ENCODE data around the gene GLRX3.
"Not testable (repeated sequence)": the region's sequence is repeated elsewhere in the genome, so short reads cannot be mapped to it uniquely, and the experiment has no call there.

The GLRX3 gene

DNA sequence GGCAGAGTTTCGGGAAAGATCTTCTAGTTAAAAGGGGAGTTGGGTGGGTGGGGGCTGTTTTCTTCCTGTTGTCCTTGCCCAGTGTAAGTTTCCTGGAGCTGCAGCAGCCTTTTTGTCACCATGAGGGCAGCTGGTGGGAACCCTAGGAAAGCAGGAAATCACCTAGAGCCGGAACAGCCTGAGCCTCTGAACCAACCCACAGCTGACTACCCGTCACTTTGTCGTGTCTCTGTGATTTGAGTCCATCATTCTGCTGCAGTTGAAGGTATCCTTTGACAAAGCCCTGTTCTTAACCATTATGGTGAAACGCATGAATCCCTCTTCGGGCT, 24.4 kb upstream of the GLRX3 start:
- Histone ChIP-seq H3K9me3 (ENCODE audit: control insufficient read depth in 2 of 2, low read length in 2 of 2) (no peaks in the 10 kb centered on the region), H3K27me3 (ENCODE audit: control insufficient read depth in 2 of 2, insufficient read depth in 2 of 2, low read length in 2 of 2) (no peaks in the 10 kb centered on the region), H3K4me1 (ENCODE audit: control insufficient read depth in 2 of 2, insufficient read depth in 2 of 2, low read length in 2 of 2) (peaks cover 12 to 14% of the 10 kb centered on the region in 2 donors), H3K36me3 (ENCODE audit: control insufficient read depth in 2 of 2, insufficient read depth in 2 of 2, low read length in 2 of 2) (no peaks in the 10 kb centered on the region), H3K4me3 (ENCODE audit: low read length in 2 of 2) (peak overlapping the region; percentile 99 to 100), H3K27ac (ENCODE audit: low read depth in 2 of 2, low read length in 2 of 2) (peak overlapping the region; percentile 94 to 97), H3K9ac (ENCODE audit: low read depth in 1 of 2, low read length in 2 of 2) (peak overlapping the region in 1 of 2 donors; percentile 79)

- Histone ChIP-seq H3K4me1 (ENCODE audit: control insufficient read depth in 2 of 2, insufficient read depth in 2 of 2, low read length in 2 of 2) (peaks cover 12 to 14% of the 10 kb centered on the region in 2 donors), H3K4me3 (ENCODE audit: low read length in 2 of 2) (no peak overlapping the region), H3K9me3 (ENCODE audit: control insufficient read depth in 2 of 2, low read length in 2 of 2) (no peaks in the 10 kb centered on the region), H3K9ac (ENCODE audit: low read depth in 1 of 2, low read length in 2 of 2) (no peak overlapping the region), H3K27me3 (ENCODE audit: control insufficient read depth in 2 of 2, insufficient read depth in 2 of 2, low read length in 2 of 2) (no peaks in the 10 kb centered on the region), H3K36me3 (ENCODE audit: control insufficient read depth in 2 of 2, insufficient read depth in 2 of 2, low read length in 2 of 2) (no peaks in the 10 kb centered on the region), H3K27ac (ENCODE audit: low read depth in 2 of 2, low read length in 2 of 2) (no peak overlapping the region)
These were observed 23.4 kb upstream of the GLRX3 start for GRCh38 chr10:130112821-130113220.

DNA sequence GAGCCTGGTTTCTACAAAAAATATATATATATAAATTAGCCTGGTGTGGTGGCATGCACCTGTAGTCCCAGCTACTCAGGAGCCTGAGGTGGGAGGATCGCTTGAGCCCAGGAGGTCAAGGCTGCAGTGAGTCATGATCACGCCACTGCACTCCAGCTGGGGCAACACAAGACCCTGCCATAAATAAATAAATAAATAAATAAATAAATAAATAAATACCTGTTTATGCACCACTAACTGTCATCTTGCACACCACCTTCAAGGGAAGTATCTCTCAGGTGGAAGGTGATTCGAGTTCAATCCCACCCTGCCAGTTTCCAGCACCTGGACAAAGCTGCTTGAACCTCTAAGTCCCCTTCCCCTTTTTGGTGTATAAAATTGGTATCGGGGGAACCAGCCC, 19.2 kb upstream of the GLRX3 start:
- not testable (repeated sequence) for H3K4me3 ChIP-seq (ENCODE audit: low read length in 2 of 2); H3K36me3 ChIP-seq (ENCODE audit: control insufficient read depth in 2 of 2, insufficient read depth in 2 of 2, low read length in 2 of 2)

GRCh38 chr10:130117535-130117934, 18.7 kb upstream of the GLRX3 start:
- H3K9ac ChIP-seq (ENCODE audit: low read depth in 1 of 2, low read length in 2 of 2); H3K4me3 ChIP-seq (ENCODE audit: low read length in 2 of 2); H3K27ac ChIP-seq (ENCODE audit: low read depth in 2 of 2, low read length in 2 of 2); H3K27me3 ChIP-seq (ENCODE audit: control insufficient read depth in 2 of 2, insufficient read depth in 2 of 2, low read length in 2 of 2); H3K36me3 ChIP-seq (ENCODE audit: control insufficient read depth in 2 of 2, insufficient read depth in 2 of 2, low read length in 2 of 2); H3K4me1 ChIP-seq (ENCODE audit: control insufficient read depth in 2 of 2, insufficient read depth in 2 of 2, low read length in 2 of 2); H3K9me3 ChIP-seq (ENCODE audit: control insufficient read depth in 2 of 2, low read length in 2 of 2): not testable (repeated sequence)

More for the DNA sequence above, 19.2 kb upstream of the GLRX3 start:
- H3K4me1 ChIP-seq (ENCODE audit: control insufficient read depth in 2 of 2, insufficient read depth in 2 of 2, low read length in 2 of 2); H3K27ac ChIP-seq (ENCODE audit: low read depth in 2 of 2, low read length in 2 of 2); H3K9me3 ChIP-seq (ENCODE audit: control insufficient read depth in 2 of 2, low read length in 2 of 2); H3K27me3 ChIP-seq (ENCODE audit: control insufficient read depth in 2 of 2, insufficient read depth in 2 of 2, low read length in 2 of 2); H3K9ac ChIP-seq (ENCODE audit: low read depth in 1 of 2, low read length in 2 of 2): not testable (repeated sequence)

DNA sequence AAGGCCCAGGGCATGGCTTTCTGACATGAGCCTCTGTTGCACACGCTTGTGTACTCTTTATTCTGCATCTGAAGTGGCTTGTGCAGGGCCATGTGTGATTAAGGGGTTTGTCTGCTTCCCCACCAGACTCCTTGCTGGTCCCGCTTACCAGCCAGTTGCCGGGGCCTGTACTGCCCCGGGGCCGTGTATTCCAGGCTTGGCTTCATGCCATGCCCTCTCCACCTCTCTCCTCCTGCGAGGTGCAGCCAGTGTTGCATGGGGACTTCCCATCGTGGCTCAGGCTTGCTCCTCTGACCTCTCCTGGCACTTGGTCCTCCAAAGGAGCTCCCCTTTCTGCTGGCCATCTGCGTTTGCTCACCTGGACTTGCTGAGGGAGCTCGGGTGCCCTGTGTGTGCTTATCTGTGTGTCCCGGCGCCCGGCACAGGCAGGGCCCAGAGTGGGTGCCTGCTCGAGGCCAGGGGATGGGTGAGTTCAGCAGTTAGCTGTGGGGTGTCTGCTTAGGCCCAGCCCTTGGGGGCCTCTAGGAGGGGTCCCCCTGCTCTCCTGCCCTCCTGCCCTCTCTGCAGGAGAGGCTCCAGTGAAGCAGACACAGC, 14.6 kb upstream of the GLRX3 start:
- Histone ChIP-seq H3K27me3 (ENCODE audit: control insufficient read depth in 2 of 2, insufficient read depth in 2 of 2, low read length in 2 of 2) (no peaks in the 10 kb centered on the region), H3K27ac (ENCODE audit: low read depth in 2 of 2, low read length in 2 of 2) (no peak overlapping the region), H3K36me3 (ENCODE audit: control insufficient read depth in 2 of 2, insufficient read depth in 2 of 2, low read length in 2 of 2) (no peaks in the 10 kb centered on the region), H3K4me3 (ENCODE audit: low read length in 2 of 2) (no peak overlapping the region), H3K9ac (ENCODE audit: low read depth in 1 of 2, low read length in 2 of 2) (no peak overlapping the region), H3K4me1 (ENCODE audit: control insufficient read depth in 2 of 2, insufficient read depth in 2 of 2, low read length in 2 of 2) (no peaks in the 10 kb centered on the region), H3K9me3 (ENCODE audit: control insufficient read depth in 2 of 2, low read length in 2 of 2) (no peaks in the 10 kb centered on the region)

GRCh38 chr10:130127364-130128061, 8.7 kb upstream of the GLRX3 start:
- H3K36me3 ChIP-seq (ENCODE audit: control insufficient read depth in 2 of 2, insufficient read depth in 2 of 2, low read length in 2 of 2): no peaks in the 10 kb centered on the region
- no peak overlapping the region for H3K9ac ChIP-seq (ENCODE audit: low read depth in 1 of 2, low read length in 2 of 2)
- peaks cover 0 to 2% of the 10 kb centered on the region in 2 donors for H3K4me1 ChIP-seq (ENCODE audit: control insufficient read depth in 2 of 2, insufficient read depth in 2 of 2, low read length in 2 of 2)
- no peak overlapping the region for H3K27ac ChIP-seq (ENCODE audit: low read depth in 2 of 2, low read length in 2 of 2)
- no peak overlapping the region for H3K4me3 ChIP-seq (ENCODE audit: low read length in 2 of 2)
- H3K9me3 ChIP-seq (ENCODE audit: control insufficient read depth in 2 of 2, low read length in 2 of 2): no peaks in the 10 kb centered on the region
- H3K27me3 ChIP-seq (ENCODE audit: control insufficient read depth in 2 of 2, insufficient read depth in 2 of 2, low read length in 2 of 2): peaks cover 0 to 3% of the 10 kb centered on the region in 2 donors

DNA sequence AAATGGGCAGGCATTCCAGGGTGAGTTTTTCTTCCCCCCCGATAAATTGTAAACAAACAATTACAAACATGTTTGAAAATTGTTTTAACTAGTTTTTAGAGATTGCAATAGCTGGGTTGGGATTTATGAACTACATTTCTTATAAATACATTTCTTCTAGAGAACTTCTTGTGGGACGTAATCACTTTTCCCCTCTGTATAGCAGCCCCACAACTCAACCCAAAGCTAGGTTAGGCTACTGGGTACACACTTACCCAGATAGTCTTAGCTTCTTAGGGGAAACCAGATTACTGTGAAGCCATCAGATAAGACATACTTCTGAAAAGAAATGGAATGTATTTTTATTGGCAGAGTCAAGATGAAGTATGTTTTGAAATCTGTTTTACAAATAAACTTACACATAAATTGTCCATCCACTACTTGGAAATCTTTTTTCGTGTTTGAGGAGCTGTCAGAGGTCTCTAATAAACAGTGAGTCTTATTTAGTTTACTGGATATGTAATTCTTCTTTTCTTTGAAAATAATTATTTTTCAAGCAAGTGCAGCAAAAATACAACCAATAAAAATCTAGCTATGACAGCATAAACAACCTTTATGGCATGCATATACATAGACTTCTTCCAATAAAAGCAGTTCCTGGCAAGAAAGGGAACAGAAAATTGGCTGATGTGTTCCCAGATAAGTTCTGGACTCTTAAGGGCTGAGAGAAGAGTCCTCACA, 8.0 kb upstream of the GLRX3 start:
- H3K36me3 ChIP-seq (ENCODE audit: control insufficient read depth in 2 of 2, insufficient read depth in 2 of 2, low read length in 2 of 2): no peaks in the 10 kb centered on the region
- H3K4me3 ChIP-seq (ENCODE audit: low read length in 2 of 2): no peak overlapping the region
- no peak overlapping the region for H3K27ac ChIP-seq (ENCODE audit: low read depth in 2 of 2, low read length in 2 of 2)
- H3K27me3 ChIP-seq (ENCODE audit: control insufficient read depth in 2 of 2, insufficient read depth in 2 of 2, low read length in 2 of 2): peaks cover 0 to 3% of the 10 kb centered on the region in 2 donors
- H3K9ac ChIP-seq (ENCODE audit: low read depth in 1 of 2, low read length in 2 of 2): no peak overlapping the region
- H3K9me3 ChIP-seq (ENCODE audit: control insufficient read depth in 2 of 2, low read length in 2 of 2): no peaks in the 10 kb centered on the region
- peaks cover 0 to 2% of the 10 kb centered on the region in 2 donors for H3K4me1 ChIP-seq (ENCODE audit: control insufficient read depth in 2 of 2, insufficient read depth in 2 of 2, low read length in 2 of 2)

GRCh38 chr10:130128922-130129321, 7.3 kb upstream of the GLRX3 start:
- H3K36me3 ChIP-seq (ENCODE audit: control insufficient read depth in 2 of 2, insufficient read depth in 2 of 2, low read length in 2 of 2): no peaks in the 10 kb centered on the region
- H3K4me1 ChIP-seq (ENCODE audit: control insufficient read depth in 2 of 2, insufficient read depth in 2 of 2, low read length in 2 of 2): peaks cover 0 to 2% of the 10 kb centered on the region in 2 donors
- peaks cover 0 to 3% of the 10 kb centered on the region in 2 donors for H3K27me3 ChIP-seq (ENCODE audit: control insufficient read depth in 2 of 2, insufficient read depth in 2 of 2, low read length in 2 of 2)
- H3K9ac ChIP-seq (ENCODE audit: low read depth in 1 of 2, low read length in 2 of 2): no peak overlapping the region
- no peak overlapping the region for H3K27ac ChIP-seq (ENCODE audit: low read depth in 2 of 2, low read length in 2 of 2)
- H3K9me3 ChIP-seq (ENCODE audit: control insufficient read depth in 2 of 2, low read length in 2 of 2): no peaks in the 10 kb centered on the region
- no peak overlapping the region for H3K4me3 ChIP-seq (ENCODE audit: low read length in 2 of 2)

GRCh38 chr10:130135676-130136225, 440 bp upstream of the GLRX3 start:
- Histone ChIP-seq H3K36me3 (ENCODE audit: control insufficient read depth in 2 of 2, insufficient read depth in 2 of 2, low read length in 2 of 2) (no peaks in the 10 kb centered on the region), H3K9me3 (ENCODE audit: control insufficient read depth in 2 of 2, low read length in 2 of 2) (no peaks in the 10 kb centered on the region), H3K27me3 (ENCODE audit: control insufficient read depth in 2 of 2, insufficient read depth in 2 of 2, low read length in 2 of 2) (no peaks in the 10 kb centered on the region), H3K4me3 (ENCODE audit: low read length in 2 of 2) (peak overlapping the region; percentile 83 to 87), H3K27ac (ENCODE audit: low read depth in 2 of 2, low read length in 2 of 2) (peak overlapping the region; percentile 42 to 65), H3K9ac (ENCODE audit: low read depth in 1 of 2, low read length in 2 of 2) (peak overlapping the region; percentile 63 to 89), H3K4me1 (ENCODE audit: control insufficient read depth in 2 of 2, insufficient read depth in 2 of 2, low read length in 2 of 2) (peaks cover 20 to 22% of the 10 kb centered on the region in 2 donors)

DNA sequence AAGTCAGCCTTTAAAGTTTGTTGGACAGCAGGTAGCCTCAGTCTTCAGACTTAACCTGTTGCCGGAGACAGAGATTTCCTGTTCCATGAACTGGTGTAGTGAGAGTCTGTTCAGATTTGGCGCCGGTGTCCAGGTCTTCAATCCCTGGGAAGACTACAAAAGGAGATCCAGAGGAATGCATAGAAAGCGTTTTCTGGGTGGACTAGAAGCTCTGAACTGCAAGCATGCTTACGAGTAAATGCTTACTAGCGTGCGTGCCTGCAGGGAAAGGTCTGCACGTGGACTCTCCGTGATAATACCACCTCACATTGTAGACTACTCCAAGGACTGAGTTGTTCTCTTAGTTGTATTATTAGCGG, 878 bp downstream of the GLRX3 start:
- Histone ChIP-seq H3K9me3 (ENCODE audit: control insufficient read depth in 2 of 2, low read length in 2 of 2) (no peaks in the 10 kb centered on the region), H3K27me3 (ENCODE audit: control insufficient read depth in 2 of 2, insufficient read depth in 2 of 2, low read length in 2 of 2) (no peaks in the 10 kb centered on the region), H3K4me1 (ENCODE audit: control insufficient read depth in 2 of 2, insufficient read depth in 2 of 2, low read length in 2 of 2) (peaks cover 20 to 22% of the 10 kb centered on the region in 2 donors), H3K36me3 (ENCODE audit: control insufficient read depth in 2 of 2, insufficient read depth in 2 of 2, low read length in 2 of 2) (peaks cover 2 to 4% of the 10 kb centered on the region in 2 donors), H3K27ac (ENCODE audit: low read depth in 2 of 2, low read length in 2 of 2) (peak overlapping the region; percentile 65 to 77), H3K9ac (ENCODE audit: low read depth in 1 of 2, low read length in 2 of 2) (peak overlapping the region; percentile 68 to 89), H3K4me3 (ENCODE audit: low read length in 2 of 2) (peak overlapping the region; percentile 83 to 87)

All from mucosa of rectum (tissue), 2 donors.